IPS DF 6.9 (cell line): ENCODE data around the gene PGLYRP1.

Experiments used
- DNase-seq: peaks from one replicate; pipeline ENCODE4 v3.0.0-alpha.2; 2013; ENCODE audit warnings: low read depth, low spot score
- H3K27ac ChIP-seq: one replicate; pipeline ENCODE4 v1.5.1; 2013; ENCODE audit warnings: low read length, control low read depth
- H3K27me3 ChIP-seq: 2 replicates; pipeline ENCODE4 v1.6.1; 2013; ENCODE audit warnings: mild to moderate bottlenecking, low read length; ENCODE audit not compliant: control insufficient read depth, insufficient read depth
- H3K36me3 ChIP-seq: 2 replicates; pipeline ENCODE4 v1.6.1; 2013; ENCODE audit warnings: low read length; ENCODE audit not compliant: control insufficient read depth, insufficient read depth
- H3K4me1 ChIP-seq: 2 replicates; pipeline ENCODE4 v1.6.1; 2013; ENCODE audit warnings: low read length; ENCODE audit not compliant: control insufficient read depth, insufficient read depth
- H3K4me3 ChIP-seq: 2 replicates; pipeline ENCODE4 v1.5.1; 2013; ENCODE audit warnings: mild to moderate bottlenecking, low read length
- H3K9me3 ChIP-seq: 2 replicates; pipeline ENCODE4 v1.6.1; 2013; ENCODE audit warnings: low read length, inconsistent platforms; ENCODE audit not compliant: control insufficient read depth, insufficient read depth
- WGBS: extraction: QIAGEN DNeasy Blood & Tissue Kit; methylation state at CpG from one replicate; pipeline ENCODE4 v1.1.7; 2013; ENCODE audit warnings: mixed read lengths, missing lambda C conversion rate; ENCODE audit not compliant: insufficient read length, insufficient coverage; 5-methylcytosine and 5-hydroxymethylcytosine counted together

The PGLYRP1 gene

DNA sequence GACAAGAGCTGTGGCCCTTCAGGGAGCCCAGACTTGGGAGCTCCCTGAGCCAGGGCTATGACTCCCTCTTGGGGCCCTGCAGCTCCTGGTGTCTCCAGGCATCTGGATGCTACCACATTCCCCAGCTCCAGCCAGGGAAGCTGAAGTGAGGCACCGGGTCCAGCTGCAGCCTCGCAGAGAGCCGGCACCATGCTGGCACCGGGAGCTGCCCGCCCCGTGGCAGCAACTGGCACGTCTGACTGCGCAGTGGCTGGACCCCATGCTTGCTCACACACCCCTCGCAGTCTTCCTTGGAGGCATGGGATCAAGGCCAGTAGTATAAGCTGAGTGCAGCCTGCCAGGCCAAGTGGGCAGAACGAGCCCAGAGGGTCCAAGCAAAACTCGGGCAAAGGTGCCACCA lies 10.5 kb upstream of the PGLYRP1 start:
- no peaks in the 10 kb centered on the region; the same call in 1 of the 2 replicates for H3K4me1 ChIP-seq
- H3K27me3 ChIP-seq, result no peaks in the 10 kb centered on the region
- H3K36me3 ChIP-seq, result no peaks in the 10 kb centered on the region; the same call in 1 of the 2 replicates
- no CpG with 5 or more reads among the region's 11 CpGs for WGBS
- H3K4me3 ChIP-seq, result no peak overlapping the region
- no peak overlapping the region for H3K27ac ChIP-seq
- H3K9me3 ChIP-seq, result no peaks in the 10 kb centered on the region
- DNase-seq, result no peak

DNA sequence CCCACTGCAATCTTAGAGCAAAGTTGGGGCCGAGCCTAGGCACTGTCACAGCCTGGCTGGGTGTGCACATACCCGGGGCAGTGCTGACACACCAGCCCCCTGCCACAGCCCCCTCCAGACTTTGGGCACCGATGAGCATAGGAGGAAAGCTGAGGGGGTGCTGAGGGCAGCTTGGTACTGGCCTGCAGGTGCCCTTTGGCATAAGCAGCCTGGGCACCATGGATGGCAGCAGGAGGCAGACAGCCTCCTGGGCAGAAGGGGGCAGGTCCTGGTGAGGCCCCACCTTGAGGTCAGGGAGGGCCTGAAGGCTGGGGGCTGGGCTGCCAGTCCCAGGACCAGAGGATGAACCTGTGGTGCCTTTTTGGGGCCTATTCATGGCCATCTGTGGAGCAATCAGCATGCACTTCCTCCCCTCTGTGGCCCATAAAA lies 9.8 kb upstream of the PGLYRP1 start:
- H3K9me3 ChIP-seq, result no peaks in the 10 kb centered on the region
- WGBS, result no CpG with 5 or more reads among the region's 3 CpGs

DNA sequence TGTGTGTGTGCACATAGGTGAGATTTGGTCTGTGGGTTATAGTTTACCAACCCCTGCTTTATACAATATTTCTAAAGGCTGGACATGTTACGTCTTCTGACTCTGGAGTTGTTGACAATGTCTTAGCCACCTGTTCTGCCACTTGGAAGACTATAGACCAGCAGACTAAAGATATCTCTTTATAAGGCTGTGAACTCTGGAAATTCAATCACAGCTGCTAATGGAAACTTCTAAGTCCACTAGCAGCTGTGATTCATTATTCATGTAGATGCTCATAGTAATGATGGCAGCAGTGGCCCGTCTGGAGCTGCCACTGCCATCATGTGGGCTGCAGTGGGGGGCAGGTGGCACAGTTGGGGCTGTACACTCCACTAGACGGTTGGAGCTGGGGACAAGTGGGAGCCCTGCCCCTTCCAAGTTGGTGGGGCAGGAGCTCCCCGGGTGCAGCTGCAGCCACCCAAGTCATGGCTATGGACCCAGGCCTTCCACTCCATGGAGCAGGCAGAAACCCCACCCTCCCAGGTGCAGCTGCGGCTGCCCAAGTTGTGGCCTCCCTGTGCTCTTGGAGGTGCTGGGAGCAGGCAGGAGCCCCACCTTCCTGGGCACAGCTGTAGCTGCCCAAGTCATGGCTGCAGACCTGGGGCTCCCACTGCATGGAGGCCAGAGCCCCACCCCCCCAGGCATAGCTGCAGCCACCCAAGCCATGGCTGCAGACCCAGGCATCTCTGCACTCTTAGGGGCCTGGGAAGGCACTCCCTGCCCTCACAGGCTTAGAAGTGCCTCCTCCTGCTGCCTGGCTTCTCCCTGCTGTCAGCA lies 9.1 kb upstream of the PGLYRP1 start:
- no peak for DNase-seq
- Histone ChIP-seq H3K27ac (no peak overlapping the region), H3K4me3 (no peak overlapping the region), H3K9me3 (no peaks in the 10 kb centered on the region), H3K27me3 (no peaks in the 10 kb centered on the region), H3K4me1 (no peaks in the 10 kb centered on the region; the same call in 1 of the 2 replicates), H3K36me3 (no peaks in the 10 kb centered on the region; the same call in 1 of the 2 replicates)
- no CpG with 5 or more reads among the region's 5 CpGs for WGBS

More for the DNA sequence above, 9.8 kb upstream of the PGLYRP1 start:
- no peak for DNase-seq
- H3K27me3 ChIP-seq, result no peaks in the 10 kb centered on the region
- no peaks in the 10 kb centered on the region; the same call in 1 of the 2 replicates for H3K36me3 ChIP-seq
- no peak overlapping the region for H3K27ac ChIP-seq
- H3K4me3 ChIP-seq, result no peak overlapping the region
- no peaks in the 10 kb centered on the region; the same call in 1 of the 2 replicates for H3K4me1 ChIP-seq

DNA sequence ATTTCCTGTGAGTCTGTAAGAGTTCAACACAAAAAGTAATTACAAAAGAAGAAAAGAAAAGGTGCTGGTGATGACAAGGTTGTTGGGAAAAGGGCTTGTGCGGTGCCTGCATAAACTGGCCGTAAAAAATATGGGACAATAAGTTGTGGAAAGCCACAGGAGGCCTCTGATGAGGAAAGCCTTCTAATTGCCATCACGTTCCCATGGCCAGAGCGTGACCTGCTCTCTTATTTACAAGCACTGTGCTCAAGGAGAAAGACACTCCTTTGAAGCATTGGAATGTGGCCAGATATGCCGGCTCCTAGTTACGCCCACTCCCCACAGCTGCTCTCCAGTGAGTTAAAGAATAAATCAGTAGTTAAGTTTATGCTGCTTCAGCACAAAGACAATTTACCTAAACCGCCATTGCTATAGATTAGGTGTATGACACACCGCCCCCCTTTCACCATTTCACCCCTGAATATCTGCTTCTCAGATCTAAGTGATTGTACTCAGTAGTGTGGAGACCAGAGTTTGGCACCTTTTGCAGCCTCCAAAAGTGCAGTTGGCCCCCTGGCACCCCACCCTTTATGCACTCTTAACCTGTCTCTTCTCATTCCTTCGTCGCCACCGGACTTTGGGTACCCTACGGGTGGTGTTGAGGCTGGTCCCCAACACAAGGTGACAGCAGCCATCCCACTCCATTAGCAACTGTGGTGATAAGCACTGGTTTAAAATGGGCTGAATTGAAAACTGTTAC lies 8.1 kb upstream of the PGLYRP1 start:
- no peak overlapping the region for H3K4me3 ChIP-seq
- no peaks in the 10 kb centered on the region for H3K9me3 ChIP-seq
- no CpG with 5 or more reads among the region's 12 CpGs for WGBS
- no peak for DNase-seq
- H3K27ac ChIP-seq, result no peak overlapping the region
- no peaks in the 10 kb centered on the region for H3K4me1 ChIP-seq
- H3K36me3 ChIP-seq, result no peaks in the 10 kb centered on the region; the same call in 1 of the 2 replicates
- no peaks in the 10 kb centered on the region for H3K27me3 ChIP-seq

DNA sequence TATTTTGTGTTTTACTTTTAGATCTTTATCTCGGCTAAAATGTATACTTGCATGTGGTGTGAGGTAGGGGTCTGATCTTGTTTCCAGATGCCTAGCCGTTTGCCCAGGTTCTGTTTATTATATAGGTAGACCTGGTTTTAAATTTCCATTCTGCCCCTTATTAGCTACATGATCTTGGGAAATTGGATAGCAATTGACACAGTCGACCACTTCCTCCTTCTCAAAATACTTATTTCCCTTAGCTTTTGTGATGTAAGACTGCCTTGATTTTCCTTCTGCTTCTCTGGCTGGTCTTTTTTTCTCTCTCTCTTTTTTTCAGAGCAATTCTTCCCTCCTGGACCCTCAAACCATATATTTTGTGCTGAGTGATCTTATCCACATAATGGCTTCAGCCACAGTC lies 3.0 kb upstream of the PGLYRP1 start:
- no CpG with 5 or more reads among the region's 3 CpGs for WGBS

DNA sequence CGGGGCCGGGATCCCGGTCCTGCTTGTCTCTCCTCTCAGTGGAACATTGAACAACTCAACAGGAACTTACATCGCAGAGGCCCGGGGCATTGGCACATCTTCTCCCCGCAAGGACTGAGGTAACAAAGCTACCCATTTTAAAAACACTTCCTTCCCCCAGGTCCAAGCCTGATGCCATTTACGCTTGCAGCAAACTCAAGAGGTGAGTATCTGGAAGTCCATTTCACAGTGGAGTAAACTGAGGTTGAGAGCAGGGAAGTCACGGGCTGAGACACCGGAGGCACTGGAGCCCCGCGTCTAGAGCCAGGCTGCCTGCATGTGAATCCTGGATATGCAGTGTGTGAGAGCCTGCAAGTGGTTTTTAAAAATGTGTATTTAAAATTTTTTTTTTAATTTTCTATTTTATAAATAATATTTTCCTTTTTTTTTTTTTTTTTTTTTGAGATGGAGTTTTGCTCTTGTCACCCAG lies 492 bp upstream of the PGLYRP1 start:
- no peak overlapping the region for H3K27ac ChIP-seq
- H3K27me3 ChIP-seq, result no peaks in the 10 kb centered on the region
- H3K4me1 ChIP-seq, result peaks cover 8% of the 10 kb centered on the region
- DNase-seq, result no peak
- no peak overlapping the region for H3K4me3 ChIP-seq
- no peaks in the 10 kb centered on the region for H3K36me3 ChIP-seq
- no CpG with 5 or more reads among the region's 11 CpGs for WGBS
- H3K9me3 ChIP-seq, result no peaks in the 10 kb centered on the region

More for the DNA sequence above, 3.0 kb upstream of the PGLYRP1 start:
- Histone ChIP-seq H3K36me3 (no peaks in the 10 kb centered on the region), H3K4me1 (peaks cover 8% of the 10 kb centered on the region), H3K27me3 (no peaks in the 10 kb centered on the region), H3K4me3 (no peak overlapping the region), H3K9me3 (no peaks in the 10 kb centered on the region), H3K27ac (no peak overlapping the region)
- no peak for DNase-seq

DNA sequence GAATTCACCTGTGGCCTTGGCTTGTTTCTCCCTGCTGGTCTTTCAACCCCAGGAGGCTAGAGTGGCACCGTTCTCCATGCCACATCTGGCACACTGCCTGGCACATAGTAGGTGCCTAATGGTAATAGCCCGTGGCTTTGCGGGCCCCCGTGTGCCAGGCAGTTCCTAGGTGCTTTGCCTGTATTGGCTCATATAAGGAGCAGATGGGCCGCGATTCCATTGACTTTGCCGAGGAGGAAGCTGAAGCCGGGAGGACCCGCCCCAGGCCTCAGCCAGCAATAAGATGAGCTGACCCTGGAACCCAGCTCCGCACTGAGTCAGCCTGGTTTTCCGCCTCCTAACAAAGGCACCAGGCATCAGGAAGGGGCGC lies 807 bp downstream of the PGLYRP1 start:
- no CpG with 5 or more reads among the region's 12 CpGs for WGBS
- H3K9me3 ChIP-seq, result no peaks in the 10 kb centered on the region
- no peak overlapping the region for H3K27ac ChIP-seq

DNA sequence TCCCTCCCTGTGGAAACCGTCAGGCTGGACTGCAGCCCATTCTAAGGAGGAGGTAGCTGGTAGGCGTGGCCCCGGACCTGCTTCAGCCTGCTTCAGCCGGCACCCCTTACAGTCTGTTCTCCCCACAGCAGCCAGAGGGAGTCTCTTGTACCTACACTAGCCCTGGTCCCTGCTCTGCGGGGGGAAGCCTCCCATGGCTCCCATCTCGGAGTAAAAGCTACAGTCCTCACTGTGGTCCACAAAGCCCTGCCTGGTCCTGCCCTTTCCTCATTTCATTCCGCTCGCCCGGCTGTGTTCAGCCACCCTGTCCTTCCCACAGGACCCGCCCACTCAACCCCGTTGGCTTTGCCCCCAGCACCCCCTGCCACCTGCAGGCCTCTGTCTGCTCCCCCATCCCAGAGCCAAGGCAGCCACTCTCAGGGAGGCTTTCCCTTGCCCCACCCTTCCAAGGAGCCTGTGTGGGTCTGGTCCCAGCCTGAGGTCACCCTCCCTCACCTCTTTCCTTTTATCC lies 1.3 kb downstream of the PGLYRP1 start:
- Histone ChIP-seq H3K9me3 (no peaks in the 10 kb centered on the region), H3K4me1 (peaks cover 8% of the 10 kb centered on the region), H3K36me3 (0 out of 2 replicates have a peak, but pooled peaks cover 2% of the 10 kb centered on the region), H3K4me3 (no peak overlapping the region), H3K27ac (no peak overlapping the region), H3K27me3 (no peaks in the 10 kb centered on the region)
- no peak for DNase-seq
- no CpG with 5 or more reads among the region's 11 CpGs for WGBS

More for the DNA sequence above, 807 bp downstream of the PGLYRP1 start:
- H3K4me3 ChIP-seq, result no peak overlapping the region
- 0 out of 2 replicates have a peak, but pooled peaks cover 2% of the 10 kb centered on the region for H3K36me3 ChIP-seq
- H3K27me3 ChIP-seq, result no peaks in the 10 kb centered on the region
- no peak for DNase-seq
- H3K4me1 ChIP-seq, result peaks cover 8% of the 10 kb centered on the region

DNA sequence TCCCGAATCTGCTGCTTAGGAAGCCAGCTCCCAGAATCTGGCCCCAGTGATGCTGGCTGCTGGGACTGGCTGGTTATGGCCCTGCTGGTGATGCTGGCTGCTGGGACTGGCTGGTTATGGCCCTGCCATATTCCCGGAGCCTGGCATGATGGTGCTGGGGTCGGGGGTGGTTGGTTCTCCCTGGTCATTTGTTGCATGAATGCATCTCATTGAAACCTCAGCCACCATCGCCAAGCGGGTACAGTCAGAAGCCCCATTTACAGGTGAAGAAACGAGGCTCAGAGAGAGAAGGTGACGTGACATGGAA lies 2.1 kb downstream of the PGLYRP1 start:
- Histone ChIP-seq H3K4me1 (peaks cover 8% of the 10 kb centered on the region), H3K9me3 (no peaks in the 10 kb centered on the region), H3K36me3 (0 out of 2 replicates have a peak, but pooled peaks cover 2% of the 10 kb centered on the region), H3K27me3 (peaks cover 3% of the 10 kb centered on the region; the same call in 1 of the 2 replicates), H3K4me3 (no peak overlapping the region), H3K27ac (no peak overlapping the region)
- DNase-seq, result no peak
- no CpG with 5 or more reads among the region's 7 CpGs for WGBS

DNA sequence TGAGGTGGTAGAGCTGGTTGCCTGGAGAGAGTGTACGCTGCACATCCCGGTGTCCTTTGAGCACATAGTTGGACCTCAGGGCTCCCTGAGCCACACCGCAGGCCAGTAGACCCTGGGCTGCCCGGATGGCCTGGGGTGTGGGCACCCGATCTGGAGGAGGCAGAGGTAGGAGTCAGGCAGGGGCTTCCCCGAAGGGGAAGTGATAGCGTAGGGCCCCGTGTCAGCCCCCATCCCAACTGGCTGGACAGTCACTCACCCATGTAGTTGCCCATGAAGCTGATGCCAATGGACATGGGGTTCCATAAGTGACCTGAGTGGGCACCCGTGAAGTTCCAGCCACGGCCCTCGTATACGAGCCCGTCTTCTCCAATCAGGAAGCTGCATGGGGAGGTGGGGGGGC lies 3.6 kb downstream of the PGLYRP1 start:
- no peak for DNase-seq
- no CpG with 5 or more reads among the region's 13 CpGs for WGBS
- Histone ChIP-seq H3K4me1 (peaks cover 12% of the 10 kb centered on the region), H3K36me3 (0 out of 2 replicates have a peak, but pooled peaks cover 2% of the 10 kb centered on the region), H3K4me3 (no peak overlapping the region), H3K27ac (no peak overlapping the region), H3K9me3 (no peaks in the 10 kb centered on the region), H3K27me3 (peaks cover 7% of the 10 kb centered on the region; the same call in 1 of the 2 replicates)
